Activated T-helper 1 cell treated with anti-CD3 and anti-CD28 coated beads, Interleukin-12 subunit alpha, Interleukin-12 subunit beta, Interleukin-2, Interleukin-4 antibody, amounts not matched to agents 30 ng/mL and 10 ng/mL and 1 ng/mL, durations not matched to agents 14 hours and 24 hours and 36 hours (primary cell): ENCODE measurements around the gene CIB1. TPM values are rescaled to one million over a fixed set of nuclear protein-coding genes. Genes with fewer than 3 reads are reported as not detected.

ENCODE experiments used
- DNase-seq: peaks from one replicate; pipeline ENCODE4 v3.0.0; 2021; ENCODE audit warnings: low spot score
- H3K27ac Mint-ChIP-seq: one replicate; pipeline ENCODE4 v1.8.0; 2021; ENCODE audit warnings: mild to moderate bottlenecking, mixed read lengths
- H3K27me3 Mint-ChIP-seq: one replicate; pipeline ENCODE4 v1.8.0; 2022; ENCODE audit warnings: mild to moderate bottlenecking, moderate library complexity, mixed read lengths; ENCODE audit not compliant: insufficient read depth
- H3K36me3 Mint-ChIP-seq: one replicate; pipeline ENCODE4 v1.8.0; 2021; ENCODE audit warnings: low read depth, mixed read lengths
- H3K4me1 Mint-ChIP-seq: one replicate; pipeline ENCODE4 v1.8.0; 2021; ENCODE audit warnings: low read depth, mixed read lengths
- H3K4me3 Mint-ChIP-seq: one replicate; pipeline ENCODE4 v1.8.0; 2021; ENCODE audit warnings: mild to moderate bottlenecking, moderate library complexity, mixed read lengths
- H3K9me3 Mint-ChIP-seq: one replicate; pipeline ENCODE4 v1.8.0; 2021; ENCODE audit warnings: mixed read lengths
- intact Hi-C: fragments of 100-400 bp; cut with micrococcal nuclease; formaldehyde crosslinking; loops from one replicate; pipeline ENCODE4 v1.15.1; 2024
- total RNA-seq: library from RNA; stranded (reverse); gene quantifications from 2 replicates; pipeline ENCODE4 v1.2.3, GENCODE V29; 2022

CIB1 gene
- total RNA-seq, 1 donor from 2014 or later = 145 TPM

GRCh38 chr15:90222547-90222946, 11.2 kb downstream of the CIB1 start:
- intact Hi-C loops = no loop called here
- peaks cover 9% of the 10 kb centered on the region for H3K36me3 Mint-ChIP-seq
- H3K4me3 Mint-ChIP-seq = no peak overlapping the region
- DNase-seq = no peak
- no peaks in the 10 kb centered on the region for H3K9me3 Mint-ChIP-seq
- no peak overlapping the region for H3K27ac Mint-ChIP-seq
- no peaks in the 10 kb centered on the region for H3K27me3 Mint-ChIP-seq
- H3K4me1 Mint-ChIP-seq = peaks cover 10% of the 10 kb centered on the region

DNA sequence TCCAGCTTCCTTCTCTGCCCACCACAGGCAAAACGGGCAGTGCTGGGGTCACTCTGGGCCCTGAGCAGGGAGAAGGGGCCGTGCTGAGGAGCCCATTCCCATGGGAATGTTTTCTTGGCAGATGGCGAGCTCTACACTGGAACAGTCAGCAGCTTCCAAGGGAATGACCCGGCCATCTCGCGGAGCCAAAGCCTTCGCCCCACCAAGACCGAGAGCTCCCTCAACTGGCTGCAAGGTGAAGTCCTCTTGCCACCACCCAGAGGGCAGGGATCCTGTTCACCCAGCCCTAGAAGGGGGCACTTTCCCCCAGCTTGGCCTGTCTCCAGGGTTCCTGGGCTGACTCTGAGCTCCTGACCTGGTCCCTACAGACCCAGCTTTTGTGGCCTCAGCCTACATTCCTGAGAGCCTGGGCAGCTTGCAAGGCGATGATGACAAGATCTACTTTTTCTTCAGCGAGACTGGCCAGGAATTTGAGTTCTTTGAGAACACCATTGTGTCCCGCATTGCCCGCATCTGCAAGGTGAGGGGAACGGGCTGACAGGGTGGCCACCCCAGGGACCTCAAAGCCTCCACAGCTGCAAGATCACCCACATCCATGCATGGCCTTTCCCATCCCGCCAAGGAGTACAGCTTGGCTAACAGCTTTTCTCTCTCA, 12.4 kb downstream of the CIB1 start:
- peaks cover 7% of the 10 kb centered on the region for H3K36me3 Mint-ChIP-seq
- H3K9me3 Mint-ChIP-seq = no peaks in the 10 kb centered on the region
- H3K27ac Mint-ChIP-seq = no peak overlapping the region
- intact Hi-C loops = no loop called here
- peaks cover 10% of the 10 kb centered on the region for H3K4me1 Mint-ChIP-seq
- H3K4me3 Mint-ChIP-seq = no peak overlapping the region
- no peaks in the 10 kb centered on the region for H3K27me3 Mint-ChIP-seq
- no peak for DNase-seq

- H3K4me3 Mint-ChIP-seq = no peak overlapping the region
- intact Hi-C loops = loop anchor here (1.0 kb wide), 1 partner anchor 76 kb away; no protein-coding TSS in a partner anchor
- H3K36me3 Mint-ChIP-seq = peaks cover 3% of the 10 kb centered on the region
- peaks cover 10% of the 10 kb centered on the region for H3K4me1 Mint-ChIP-seq
- no peaks in the 10 kb centered on the region for H3K27me3 Mint-ChIP-seq
- no peaks in the 10 kb centered on the region for H3K9me3 Mint-ChIP-seq
- DNase-seq = no peak
- no peak overlapping the region for H3K27ac Mint-ChIP-seq
These were observed 14.2 kb downstream of the CIB1 start for GRCh38 chr15:90219421-90220141.

- peaks cover 3% of the 10 kb centered on the region for H3K36me3 Mint-ChIP-seq
- no peak for DNase-seq
- intact Hi-C loops = no loop called here
- no peak overlapping the region for H3K27ac Mint-ChIP-seq
- no peak overlapping the region for H3K4me3 Mint-ChIP-seq
- H3K9me3 Mint-ChIP-seq = no peaks in the 10 kb centered on the region
- no peaks in the 10 kb centered on the region for H3K27me3 Mint-ChIP-seq
- peaks cover 10% of the 10 kb centered on the region for H3K4me1 Mint-ChIP-seq
These were observed 15.9 kb downstream of the CIB1 start for GRCh38 chr15:90217671-90218394.

DNA sequence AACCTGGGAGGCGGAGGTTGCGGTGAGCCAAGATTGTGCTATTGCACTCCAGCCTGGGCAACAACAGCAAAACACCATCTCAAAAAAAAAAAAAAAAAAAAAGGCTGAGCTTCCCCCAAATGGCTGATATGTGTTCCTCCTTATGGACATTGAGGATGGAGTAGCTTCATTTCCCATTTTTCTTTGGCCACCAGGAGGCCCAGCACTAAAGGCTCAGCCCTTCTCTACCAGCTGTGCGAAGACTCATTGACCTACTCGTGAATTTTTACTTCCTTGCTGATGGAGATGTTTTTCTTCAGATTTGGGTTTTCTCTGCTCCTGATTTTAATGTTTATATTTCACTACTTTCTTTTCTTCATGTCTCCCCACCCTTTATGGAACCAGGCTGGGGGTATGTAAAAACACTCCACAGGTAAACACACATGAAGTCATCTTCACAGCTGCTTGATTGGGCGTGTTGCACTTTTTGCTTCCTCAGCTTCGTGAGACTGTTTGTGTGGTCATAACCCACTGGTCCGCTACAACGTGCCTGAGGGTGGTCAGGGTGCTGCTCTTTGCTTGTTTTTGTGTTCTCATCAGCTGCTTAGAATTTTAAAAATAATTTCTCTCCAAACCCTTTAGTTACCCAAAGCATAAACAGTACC, 19.1 kb downstream of the CIB1 start:
- Mint-ChIP-seq H3K27me3 (no peaks in the 10 kb centered on the region), H3K27ac (no peak overlapping the region), H3K4me3 (no peak overlapping the region), H3K36me3 (peaks cover 11% of the 10 kb centered on the region), H3K9me3 (no peaks in the 10 kb centered on the region), H3K4me1 (peaks cover 24% of the 10 kb centered on the region)
- DNase-seq = no peak
- intact Hi-C loops = no loop called here

- Mint-ChIP-seq H3K27me3 (no peaks in the 10 kb centered on the region), H3K9me3 (no peaks in the 10 kb centered on the region), H3K4me3 (no peak overlapping the region), H3K36me3 (peaks cover 12% of the 10 kb centered on the region), H3K27ac (no peak overlapping the region), H3K4me1 (peaks cover 26% of the 10 kb centered on the region)
- no peak for DNase-seq
- intact Hi-C loops = no loop called here
These were observed 19.9 kb downstream of the CIB1 start for GRCh38 chr15:90213818-90214204.

- no peak for DNase-seq
- Mint-ChIP-seq H3K9me3 (no peaks in the 10 kb centered on the region), H3K4me1 (peaks cover 23% of the 10 kb centered on the region), H3K4me3 (no peak overlapping the region), H3K27me3 (no peaks in the 10 kb centered on the region), H3K36me3 (peaks cover 12% of the 10 kb centered on the region), H3K27ac (no peak overlapping the region)
- intact Hi-C loops = no loop called here
These were observed 20.5 kb downstream of the CIB1 start for GRCh38 chr15:90213122-90213817.

DNA sequence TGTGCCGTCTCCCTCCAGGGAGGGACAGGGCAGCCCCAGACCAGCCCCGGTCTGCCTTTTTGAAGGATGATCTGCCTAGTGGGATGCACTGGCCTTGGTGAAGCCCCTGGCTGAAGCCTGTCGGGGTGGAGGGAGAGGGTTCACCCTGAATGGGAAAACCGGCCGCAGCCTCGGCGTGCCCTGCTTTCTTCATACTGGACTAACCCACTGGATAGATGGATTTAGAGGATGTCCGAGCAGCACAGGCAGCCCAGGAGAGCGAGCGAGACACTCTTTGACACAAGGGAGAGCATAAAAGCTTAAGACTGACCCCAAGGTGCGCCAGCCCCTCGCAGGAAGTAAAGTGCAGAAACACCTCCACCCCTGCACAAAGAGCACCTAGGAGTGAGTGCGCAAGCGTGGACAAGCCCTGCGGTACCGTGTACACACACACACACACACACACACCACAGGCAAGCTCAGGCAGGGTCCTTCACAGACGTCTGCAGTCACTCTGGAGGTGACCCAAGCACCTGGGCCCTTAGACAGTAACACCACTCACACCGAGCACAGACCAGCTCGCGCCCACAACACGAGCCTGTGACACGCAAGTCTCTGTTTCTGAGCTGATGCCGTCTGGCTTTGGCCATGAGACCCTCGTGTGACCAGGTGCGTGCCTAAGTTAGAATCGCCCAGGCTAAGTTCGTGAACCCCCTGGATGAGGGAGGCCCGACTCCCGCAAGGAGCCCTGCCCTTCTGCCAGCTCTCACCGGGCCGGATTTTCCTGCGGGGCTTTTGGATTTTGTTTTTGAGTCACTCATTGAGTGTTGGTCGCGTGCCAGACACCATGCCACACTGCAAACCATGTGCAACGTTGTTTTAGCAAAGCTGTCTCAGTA, 21.3 kb downstream of the CIB1 start:
- no peak for DNase-seq
- intact Hi-C loops = no loop called here
- H3K4me1 Mint-ChIP-seq = peaks cover 23% of the 10 kb centered on the region
- no peak overlapping the region for H3K4me3 Mint-ChIP-seq
- no peak overlapping the region for H3K27ac Mint-ChIP-seq
- peaks cover 12% of the 10 kb centered on the region for H3K36me3 Mint-ChIP-seq
- no peaks in the 10 kb centered on the region for H3K9me3 Mint-ChIP-seq
- H3K27me3 Mint-ChIP-seq = no peaks in the 10 kb centered on the region

DNA sequence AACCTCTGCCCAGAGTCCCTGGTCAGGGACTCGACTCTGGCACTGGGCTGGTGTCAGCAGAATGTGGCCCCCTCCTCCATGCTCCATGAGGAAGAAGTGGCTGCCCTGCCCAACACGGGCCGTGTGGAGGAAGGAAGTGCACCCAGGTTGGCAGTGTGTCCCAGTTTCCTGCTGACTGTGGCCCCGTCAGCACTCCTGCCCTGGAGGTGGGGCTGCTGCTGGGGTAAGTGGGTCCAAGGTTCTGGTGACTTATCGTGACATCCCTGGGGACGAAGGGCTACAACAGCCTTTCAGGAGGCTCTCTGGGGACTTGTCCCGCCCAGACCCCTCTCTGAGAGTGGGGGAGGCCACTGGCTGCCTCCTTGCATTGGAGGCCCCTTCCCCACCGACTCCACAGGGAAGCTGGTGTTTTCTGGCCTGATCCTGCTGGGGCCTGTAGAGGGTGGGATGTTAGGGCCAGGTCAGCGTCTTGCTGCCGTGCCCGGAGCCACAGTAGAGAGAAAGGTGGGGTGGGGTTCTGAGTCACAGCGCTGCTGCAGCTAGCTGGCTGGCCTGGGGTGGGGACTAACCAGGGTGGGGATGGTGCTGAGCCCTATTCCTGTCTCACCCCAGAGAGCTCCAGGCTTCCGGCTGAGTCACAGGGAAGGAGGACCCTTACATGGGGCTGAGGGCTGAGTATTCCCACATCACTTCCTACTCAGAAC, 22.1 kb downstream of the CIB1 start:
- no peak for DNase-seq
- intact Hi-C loops = no loop called here

DNA sequence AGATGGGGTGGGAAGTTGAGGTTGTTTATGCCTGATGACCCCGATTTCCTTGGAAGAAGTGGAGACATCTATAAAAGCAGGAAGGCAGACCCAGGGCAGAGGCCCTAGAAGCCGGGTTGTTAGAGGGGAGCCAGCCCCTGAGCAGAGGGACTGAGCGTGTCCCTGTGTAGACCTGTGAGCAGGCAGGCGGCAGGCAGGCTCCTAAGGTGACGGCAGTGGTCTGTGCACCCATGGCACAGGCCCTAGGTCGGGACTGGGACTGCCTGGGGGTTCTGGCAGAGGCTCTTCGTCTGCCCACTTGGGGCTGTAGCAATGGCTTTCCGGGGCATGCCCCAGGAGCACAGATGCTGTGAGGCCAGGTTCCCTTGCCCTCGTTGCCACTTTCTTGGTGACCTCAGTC, 22.7 kb downstream of the CIB1 start:
- no peaks in the 10 kb centered on the region for H3K27me3 Mint-ChIP-seq
- no peak overlapping the region for H3K4me3 Mint-ChIP-seq
- peaks cover 12% of the 10 kb centered on the region for H3K36me3 Mint-ChIP-seq
- H3K27ac Mint-ChIP-seq = peak overlapping the region; percentile 50
- H3K4me1 Mint-ChIP-seq = peaks cover 35% of the 10 kb centered on the region
- no peak for DNase-seq
- intact Hi-C loops = no loop called here
- H3K9me3 Mint-ChIP-seq = no peaks in the 10 kb centered on the region

More for the DNA sequence above, 22.1 kb downstream of the CIB1 start:
- Mint-ChIP-seq H3K27me3 (no peaks in the 10 kb centered on the region), H3K9me3 (no peaks in the 10 kb centered on the region), H3K4me1 (peaks cover 29% of the 10 kb centered on the region), H3K36me3 (peaks cover 12% of the 10 kb centered on the region), H3K4me3 (no peak overlapping the region), H3K27ac (no peak overlapping the region)

- Mint-ChIP-seq H3K4me1 (peaks cover 36% of the 10 kb centered on the region), H3K36me3 (peaks cover 12% of the 10 kb centered on the region), H3K9me3 (no peaks in the 10 kb centered on the region), H3K4me3 (no peak overlapping the region), H3K27ac (peak overlapping the region; percentile 50), H3K27me3 (no peaks in the 10 kb centered on the region)
- intact Hi-C loops = no loop called here
- DNase-seq = no peak
These were observed 23.1 kb downstream of the CIB1 start for GRCh38 chr15:90210593-90210992.
